ENCODE results near the gene LPAR5.

LPAR5 gene
- total RNA-seq, result 0 to 5.9 (median 1.2) reads per million in 17 experiments

- peak; percentile 74 to 83 (median 81) for DNase-seq
Measured at GRCh38 chr12:6635856-6636531, at the start of gene LPAR5. Gene LPAR5, minus strand, starts transcription at chr12:6635959. Its CDS starts 14,711 bp downstream, at chr12:6621248.

DNA sequence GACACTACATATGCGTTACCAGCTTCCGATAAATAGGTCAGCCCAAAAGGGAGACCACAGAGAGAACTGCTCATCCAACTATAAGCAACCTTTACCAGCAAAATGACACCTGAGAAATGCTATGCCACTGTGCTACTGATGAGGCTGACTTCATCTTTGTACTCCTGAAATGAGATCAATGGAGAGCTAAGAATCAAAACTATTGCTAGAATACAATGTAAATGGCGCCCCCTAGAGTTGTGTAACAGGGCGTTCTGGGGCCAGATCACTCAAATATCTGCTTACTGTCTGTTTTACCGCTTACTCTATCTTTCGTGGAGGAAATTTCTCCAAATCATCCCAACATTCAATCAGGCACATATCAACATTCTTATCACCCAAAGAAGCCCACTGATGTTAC lies 48.9 kb upstream of the LPAR5 start:
- DNase-seq, result peak; percentile 61 to 82 (median 68)

GRCh38 chr12:6676962-6677361 lies 41.2 kb upstream of the LPAR5 start:
- DNase-seq, result no peak

GRCh38 chr12:6672143-6672542 lies 36.4 kb upstream of the LPAR5 start:
- DNase-seq, result no peak

- DNase-seq, result no peak
Measured at GRCh38 chr12:6667559-6668210, 31.9 kb upstream of the LPAR5 start.

DNA sequence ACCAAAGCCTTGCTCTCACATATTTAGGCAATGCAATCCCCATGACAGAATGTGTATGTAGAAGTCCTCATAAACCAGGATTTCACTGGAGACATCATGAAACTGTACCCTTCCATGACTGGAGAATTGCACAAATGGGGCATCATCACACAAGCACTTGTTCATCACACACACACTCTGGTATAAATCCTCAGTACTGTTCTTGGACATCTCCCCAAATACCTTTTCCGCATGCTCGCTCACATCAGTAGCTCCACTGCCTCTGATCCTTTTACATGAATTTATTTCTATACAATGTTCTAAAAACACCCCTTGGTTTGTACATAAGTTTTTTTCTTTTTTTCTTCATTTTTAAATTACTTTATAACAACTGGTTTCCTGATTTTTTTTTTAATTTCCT lies 30.5 kb upstream of the LPAR5 start:
- DNase-seq, result no peak

DNA sequence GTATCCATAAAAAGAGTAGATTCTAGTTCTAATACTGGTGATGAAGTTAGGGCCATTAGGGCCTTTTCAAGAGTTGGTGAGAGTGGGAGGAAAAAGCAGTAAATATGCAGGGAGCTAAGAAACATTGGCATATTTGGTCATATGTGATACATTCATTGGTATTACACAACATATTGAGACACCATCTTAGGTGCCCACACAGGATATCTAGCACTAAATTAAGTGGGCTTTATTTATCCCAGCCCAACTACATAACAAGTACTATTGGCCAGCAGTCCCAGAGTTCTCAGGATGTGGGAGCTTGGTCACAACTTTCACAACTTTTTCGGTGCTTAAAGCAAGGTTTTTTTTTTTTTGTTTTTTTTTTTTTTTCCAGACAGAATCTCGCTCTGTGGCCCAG lies 29.1 kb upstream of the LPAR5 start:
- peak; percentile 33 to 80 (median 50) for DNase-seq

DNA sequence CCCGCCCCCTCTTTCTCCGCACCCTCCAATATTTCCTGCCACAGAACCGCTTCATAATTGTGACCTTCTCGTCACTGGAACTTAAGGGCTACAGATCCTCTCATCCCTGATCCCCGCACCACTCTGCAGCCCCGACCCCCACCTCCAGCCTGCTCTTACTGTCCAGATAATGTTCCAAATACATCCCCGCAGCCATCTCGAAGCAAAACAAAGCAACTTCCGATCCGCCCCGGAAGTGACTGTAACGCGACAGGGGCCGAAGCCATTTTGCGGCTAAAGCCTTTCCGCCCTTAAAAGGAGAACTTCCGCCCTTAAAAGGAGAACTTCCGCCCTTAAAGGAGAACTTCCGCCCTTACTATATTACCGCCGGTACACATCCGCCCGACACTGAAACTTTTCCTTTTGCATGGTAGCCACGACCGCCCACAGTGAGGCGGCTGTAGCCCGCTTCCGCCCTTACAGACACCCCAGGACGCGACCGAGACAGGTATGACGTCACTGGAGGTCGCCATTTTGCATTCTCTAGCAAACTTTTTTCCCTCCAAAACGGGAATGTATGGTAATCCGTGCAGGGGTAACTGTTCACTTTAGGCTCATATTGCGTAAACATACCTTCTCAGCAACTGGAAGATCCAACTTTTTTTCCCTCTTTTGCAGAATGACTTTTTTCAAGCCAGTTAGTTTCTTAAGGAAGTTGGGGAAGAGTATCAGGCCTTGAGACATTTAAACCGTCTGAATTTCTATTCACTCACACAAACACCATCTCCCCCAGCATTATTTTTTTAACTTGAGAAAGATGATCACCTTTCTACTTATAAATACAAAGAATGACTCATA lies 27.4 kb upstream of the LPAR5 start, which contains the start of gene ING4:
Gene ING4, minus strand, starts transcription at position 214 of the 837 bp plus-strand sequence. Its CDS starts 18 bp downstream, at position 196.
- peak; percentile 98 to 100 (median 99) for DNase-seq

DNA sequence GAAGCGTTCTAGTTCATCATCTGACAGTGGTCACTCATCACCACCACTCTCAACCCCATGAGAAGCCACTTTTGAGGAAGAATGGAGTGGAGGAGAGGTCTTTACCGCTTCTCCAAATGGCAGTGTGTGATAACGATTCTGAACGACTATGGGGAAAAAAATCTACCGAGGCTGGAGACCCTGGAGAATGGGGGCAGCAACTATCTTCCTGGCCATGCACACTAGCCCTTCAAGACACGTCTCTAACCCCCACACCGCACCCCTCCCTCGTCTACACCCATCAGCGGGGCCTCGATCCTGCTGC lies 26.8 kb upstream of the LPAR5 start:
- DNase-seq, result no peak

DNA sequence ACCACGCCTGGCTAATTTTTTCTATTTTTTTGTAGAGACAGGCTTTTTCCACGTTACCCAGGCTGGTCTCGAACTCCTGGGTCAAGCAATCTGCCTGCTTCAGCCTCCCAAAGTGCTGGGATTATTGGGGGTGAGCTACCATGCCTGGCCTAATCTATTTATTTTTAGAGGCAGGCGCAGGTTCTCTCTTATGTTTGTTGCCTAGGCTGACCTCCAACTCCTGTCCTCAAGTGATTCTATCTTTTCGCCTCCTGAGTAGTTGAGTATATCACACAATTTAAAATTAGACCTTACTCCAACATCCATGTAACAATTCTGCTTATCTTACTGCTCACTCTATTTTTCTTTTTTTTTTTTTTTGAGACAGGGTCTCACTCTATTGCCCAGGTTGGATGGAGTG lies 18.2 kb upstream of the LPAR5 start:
- no peak for DNase-seq

DNA sequence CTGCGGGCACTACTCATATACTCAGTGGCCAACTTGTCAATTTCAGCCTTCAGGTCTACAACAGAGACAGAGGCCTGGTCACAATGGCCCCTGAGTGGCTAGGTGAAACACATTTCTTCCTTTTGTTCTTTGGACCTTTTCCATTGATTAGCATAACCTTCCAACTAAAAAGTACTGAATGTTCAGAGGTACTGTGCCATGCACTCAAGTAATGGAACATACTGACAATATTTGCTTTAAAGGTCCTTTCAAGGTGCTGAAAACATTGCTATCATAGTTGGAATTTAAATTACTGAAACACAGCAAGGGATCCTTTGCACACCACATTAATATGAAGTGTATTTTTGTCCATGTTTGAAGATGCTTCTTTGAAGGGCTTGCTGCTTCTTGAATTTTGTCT lies 17.6 kb upstream of the LPAR5 start:
- no peak for DNase-seq

- no peak for DNase-seq
Measured at GRCh38 chr12:6652391-6652790, 16.6 kb upstream of the LPAR5 start.

- no peak for DNase-seq
Measured at GRCh38 chr12:6650832-6651231, 15.1 kb upstream of the LPAR5 start.

DNA sequence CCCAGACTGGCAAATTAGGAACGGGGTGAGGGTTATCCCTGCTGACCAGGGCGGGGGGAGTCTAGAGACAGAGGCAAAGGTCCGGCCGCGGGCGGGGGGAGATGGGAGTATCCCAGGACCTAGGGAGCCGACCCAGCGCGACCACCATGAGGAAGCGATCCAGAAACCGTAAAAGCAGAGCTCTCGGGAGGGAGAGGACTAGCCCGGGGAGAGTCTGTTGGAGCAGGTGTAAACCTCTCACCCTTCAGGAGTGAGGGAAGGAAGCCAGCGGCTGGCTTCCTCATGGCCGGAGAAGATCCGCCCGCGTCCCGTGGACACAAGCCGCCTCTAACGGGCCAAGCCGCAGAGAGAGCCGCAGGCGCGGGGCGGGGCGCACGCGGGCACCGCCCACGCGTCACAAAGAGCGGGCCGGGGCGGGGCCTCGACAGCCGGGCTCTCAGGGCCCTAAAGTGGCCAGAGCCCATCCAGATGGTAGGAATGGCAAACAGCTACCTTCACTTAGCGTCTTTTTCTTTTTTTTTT lies 11.4 kb upstream of the LPAR5 start, which contains the start of gene ACRBP:
Gene ACRBP, minus strand, starts transcription at position 350 of the 522 bp plus-strand sequence. Its CDS starts 66 bp downstream, at position 284.
- peak; percentile 85 to 95 (median 90) for DNase-seq

DNA sequence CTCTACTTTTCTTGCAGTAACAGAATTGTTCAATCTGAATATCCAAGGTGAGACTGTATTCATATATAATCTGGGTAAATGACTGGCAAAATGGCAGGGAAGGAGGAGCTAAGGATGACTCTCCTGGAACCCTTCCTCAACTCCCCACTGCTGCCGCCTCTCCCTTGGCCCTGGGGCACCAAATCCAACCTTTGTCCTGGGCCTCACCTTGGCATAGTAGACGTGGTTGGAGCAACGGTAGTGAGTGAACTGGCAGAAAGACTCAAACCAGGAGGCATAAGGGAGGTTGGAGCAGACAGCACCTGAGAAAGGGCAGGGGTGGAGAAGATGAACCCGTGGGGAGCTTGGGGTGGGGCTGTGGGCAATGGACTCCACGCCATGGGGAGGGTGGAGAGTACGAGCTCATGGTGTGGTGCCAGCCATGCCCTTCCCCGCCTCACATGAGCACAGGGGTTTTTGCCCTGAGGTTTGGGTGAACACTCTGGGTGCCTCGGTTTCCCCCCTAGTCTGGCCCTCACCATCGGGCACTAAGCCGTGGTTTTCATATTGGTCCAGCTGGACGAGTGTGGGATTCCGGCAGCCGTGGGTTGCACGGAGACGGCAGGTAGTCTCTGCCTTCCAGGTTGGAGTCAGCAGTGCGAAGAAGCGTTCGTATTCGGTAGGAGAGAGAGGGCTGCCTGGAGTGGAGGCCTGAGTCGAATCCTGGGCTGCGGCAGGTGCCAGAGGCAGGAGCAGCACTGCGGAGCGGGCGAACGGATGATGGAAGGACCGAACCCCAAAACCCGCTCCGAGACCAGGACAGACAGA lies 10.7 kb upstream of the LPAR5 start:
- no peak for DNase-seq

DNA sequence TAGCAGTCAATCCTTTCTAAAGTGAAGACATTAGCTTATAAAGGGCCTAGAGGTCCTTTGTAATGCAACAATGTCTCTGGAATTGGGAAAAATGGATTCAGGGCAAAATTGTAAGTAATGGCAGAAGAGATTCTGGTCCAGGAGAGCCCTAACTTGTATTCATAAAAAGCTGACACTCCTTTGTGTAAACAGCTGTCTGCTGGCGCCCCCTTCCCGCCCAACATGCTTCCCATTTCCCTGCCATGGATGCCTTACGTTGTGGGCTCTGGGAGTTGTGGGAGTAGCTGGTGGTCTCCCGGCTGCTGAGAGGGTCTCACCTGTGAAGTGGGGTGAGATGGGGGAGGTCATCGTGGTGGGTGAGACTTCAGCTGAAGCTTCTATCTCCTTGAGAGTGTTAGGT lies 9.1 kb upstream of the LPAR5 start:
- DNase-seq, result peak in 1 of 4 experiments; percentile 57

DNA sequence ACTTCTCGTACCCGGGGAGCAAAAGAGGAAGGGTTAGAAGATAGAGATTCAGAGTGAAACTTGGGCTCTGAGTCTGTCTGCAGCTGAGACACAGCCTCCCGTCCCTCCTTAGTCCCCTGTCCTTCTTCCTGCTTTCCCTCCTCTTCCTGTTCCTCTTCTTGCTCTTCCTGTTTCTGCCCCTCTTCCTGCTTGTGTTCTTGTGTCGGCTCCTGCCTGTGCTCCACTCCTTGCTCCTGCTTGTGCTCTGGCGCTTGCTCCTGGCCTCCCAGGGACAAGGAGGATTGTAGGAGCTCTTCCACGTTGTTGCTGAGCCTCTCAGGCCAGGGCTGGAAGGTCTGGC lies 8.5 kb upstream of the LPAR5 start:
- peak; percentile 79 to 93 (median 87) for DNase-seq

GRCh38 chr12:6643569-6644256 lies 8.0 kb upstream of the LPAR5 start:
- DNase-seq, result peak; percentile 68 to 89 (median 84)

DNA sequence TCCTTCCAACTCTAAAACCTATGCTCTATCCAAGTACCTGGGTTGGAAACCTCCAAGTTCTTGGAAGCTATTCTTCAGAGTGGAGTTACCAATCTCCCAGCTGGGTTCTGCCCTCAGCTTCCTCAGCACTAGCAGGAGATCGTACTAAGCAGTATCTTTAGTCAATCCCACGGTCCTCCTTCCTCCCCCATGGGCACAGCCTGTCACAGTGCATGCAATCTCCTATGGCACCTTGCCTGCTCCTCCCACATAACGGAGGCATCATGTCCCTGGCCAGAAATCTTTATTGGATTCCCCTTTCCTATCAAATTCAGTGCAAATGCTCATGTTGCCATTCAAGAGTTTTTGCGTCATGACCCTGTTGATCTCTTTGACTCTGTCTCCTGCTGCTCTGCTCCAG lies 5.4 kb upstream of the LPAR5 start:
- peak in 2 of 4 experiments; percentile 43 to 46 for DNase-seq

DNA sequence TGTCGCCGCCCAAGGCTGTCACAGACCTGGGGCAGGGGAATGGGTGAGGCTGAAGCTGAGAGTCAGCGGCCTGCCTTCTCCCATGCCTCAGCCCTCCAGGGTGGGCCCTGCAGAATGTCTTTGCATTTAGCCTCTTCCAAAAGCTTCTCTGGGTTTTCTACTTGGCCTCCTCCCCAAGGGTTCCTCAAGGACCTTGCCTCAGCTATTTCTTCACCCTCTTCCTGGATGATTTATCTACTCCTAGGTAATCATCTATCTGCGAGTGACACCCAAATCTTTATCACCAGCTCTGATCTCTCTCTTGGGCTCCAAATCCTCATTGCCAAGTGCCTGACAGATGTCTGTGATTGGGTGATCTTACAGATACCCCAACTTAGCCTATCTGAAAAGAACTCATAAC lies 4.7 kb upstream of the LPAR5 start:
- no peak for DNase-seq

DNA sequence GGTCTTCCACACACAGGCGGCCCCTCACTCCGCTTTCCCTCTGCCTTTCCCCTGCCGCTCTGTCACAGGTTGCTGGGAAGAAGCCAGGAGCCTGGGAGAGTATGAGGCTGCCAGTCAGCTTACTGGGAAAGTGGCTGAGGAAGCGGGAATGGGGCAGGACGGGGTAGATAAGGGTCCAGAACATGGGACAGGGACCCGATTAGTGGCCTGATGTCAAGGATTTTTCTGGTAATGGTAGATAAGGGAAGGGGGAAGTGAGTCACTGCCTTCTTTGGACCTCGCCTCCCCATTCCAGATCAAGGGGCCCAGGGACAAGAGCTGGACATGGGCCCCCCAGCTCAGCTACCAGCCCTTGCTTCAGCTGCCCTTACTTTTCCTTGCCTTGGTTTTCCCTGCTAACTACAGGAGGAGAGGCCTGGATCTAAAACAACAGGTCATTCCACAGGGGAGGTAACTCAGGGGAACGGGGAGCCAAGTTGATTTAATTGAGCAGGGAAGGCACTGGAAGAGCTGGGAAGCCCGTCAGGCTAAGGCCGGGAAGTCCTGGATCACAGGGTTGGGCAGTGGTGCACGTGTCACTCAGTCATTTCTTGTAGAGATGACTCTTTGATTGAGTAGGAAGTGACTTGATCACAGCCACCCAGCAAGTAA lies 3.5 kb upstream of the LPAR5 start:
- DNase-seq, result peak; percentile 34 to 60 (median 52)
